GM12878 (cell line): ENCODE results near the gene WDTC1. TPM values are rescaled to one million over a fixed set of nuclear protein-coding genes. Genes with fewer than 3 reads are reported as not detected.

Source experiments
- ATAC-seq: fragments of 200-7000 bp; cut with Tn5 transposase; 3 replicates; pipeline ENCODE4 v1.9.1; 2020; ENCODE audit warnings: mild to moderate bottlenecking, moderate library complexity
- BruUV-seq: library from RNA; stranded (reverse); fragments of 400-500 nt; replicated peaks from 2 replicates; lab custom pipeline; 2021; lab: Mats Ljungman, UMichigan
- CTCF ChIA-PET: fragments of 300-600 bp; sonication (Branson Sonifier 250); formaldehyde crosslinking; extraction: SDS; loops from one replicate; lab custom pipeline; 2021; ENCODE audit warnings: inconsistent platforms; lab: Yijun Ruan, JAX
- POLR2A ChIA-PET: fragments of 350-600 bp; formaldehyde crosslinking; extraction: SDS; loops from one replicate; lab custom pipeline; 2021; ENCODE audit warnings: inconsistent platforms; lab: Charles Lee
- RAD21 ChIA-PET: fragments of 300-600 bp; sonication (Branson Sonifier 250); formaldehyde crosslinking; loops from one replicate; lab custom pipeline; 2023; ENCODE audit warnings: antibody characterized with exemption; ENCODE audit not compliant: unreplicated experiment; lab: Charles Lee
- SMC1A ChIA-PET: fragments of 300-600 bp; sonication (Branson Sonifier 250); formaldehyde crosslinking; loops from one replicate; lab custom pipeline; 2023; ENCODE audit not compliant: unreplicated experiment, uncharacterized antibody; lab: Charles Lee
- DNase-seq: peaks from one replicate; pipeline ENCODE4 v3.0.0-alpha.2; 2011; ENCODE audit warnings: low read depth, low spot score
- FAIRE-seq: peaks from 3 replicates; lab custom pipeline; 2011; peaks lifted over from hg19 to GRCh38; lab: Jason Lieb, UNC
- H2AFZ ChIP-seq: 2 replicates; pipeline ENCODE4 v1.6.0; 2011; ENCODE audit warnings: low read depth, low read length, control low read depth; ENCODE audit not compliant: control insufficient read depth
- H3K27ac ChIP-seq: 2 replicates; pipeline ENCODE4 v1.5.1; 2011; ENCODE audit warnings: control low read depth; ENCODE audit not compliant: control insufficient read depth, insufficient read depth
- H3K27me3 ChIP-seq, 2 experiments: replicated peaks in 1 of 2; 2 replicates each; pipeline versions ENCODE4 v1.6.0 to v1.6.1; 2011; ENCODE audit warnings: low read length in 1 of 2; ENCODE audit not compliant: control insufficient read depth in 2 of 2, insufficient read depth in 2 of 2
- H3K36me3 ChIP-seq, 2 experiments: 2 replicates each; pipeline ENCODE4 v1.5.1; 2011; ENCODE audit warnings: low read length in 1 of 2; ENCODE audit not compliant: control insufficient read depth in 2 of 2, insufficient read depth in 2 of 2
- H3K4me1 ChIP-seq: 2 replicates; pipeline ENCODE4 v1.6.1; 2011; ENCODE audit warnings: mild to moderate bottlenecking, low read length, moderate library complexity, mixed read lengths; ENCODE audit not compliant: control insufficient read depth, insufficient read depth
- H3K4me2 ChIP-seq: 2 replicates; pipeline ENCODE4 v1.6.0; 2011; ENCODE audit warnings: control low read depth; ENCODE audit not compliant: control insufficient read depth, insufficient read depth
- H3K4me3 ChIP-seq: fragments of 200-600 bp; sonication (generic); 2 replicates; pipeline ENCODE4 v1.5.1; 2016
- H3K79me2 ChIP-seq: 2 replicates; pipeline ENCODE4 v1.6.0; 2011; ENCODE audit warnings: low read length; ENCODE audit not compliant: control insufficient read depth, insufficient read depth
- H3K9ac ChIP-seq: 2 replicates; pipeline ENCODE4 v1.8.0; 2011; ENCODE audit warnings: low read length, control low read depth, mixed read lengths; ENCODE audit not compliant: control insufficient read depth, insufficient read depth
- H3K9me3 ChIP-seq: replicated peaks from 3 replicates; pipeline ENCODE4 v1.5.1; 2011; ENCODE audit warnings: mild to moderate bottlenecking, low read length; ENCODE audit not compliant: control insufficient read depth, insufficient read depth
- H4K20me1 ChIP-seq: 2 replicates; pipeline ENCODE4 v1.6.0; 2011; ENCODE audit not compliant: control insufficient read depth, insufficient read depth
- CBX3 ChIP-seq: fragments of 200-600 bp; sonication (generic); IDR thresholded peaks from 2 replicates; pipeline ENCODE4 v1.6.1; 2016; ENCODE audit warnings: low read depth, borderline replicate concordance
- CREB1 ChIP-seq: IDR thresholded peaks from 2 replicates; pipeline ENCODE4 v1.6.1; 2012; ENCODE audit warnings: low read depth, mild to moderate bottlenecking, inconsistent platforms
- ESRRA ChIP-seq: IDR thresholded peaks from 2 replicates; pipeline ENCODE4 v1.6.1; 2012; ENCODE audit warnings: mild to moderate bottlenecking, low read length, improper control_type of control experiment
- EZH2 ChIP-seq: IDR thresholded peaks from 2 replicates; pipeline ENCODE4 v1.6.1; 2012; ENCODE audit warnings: low read depth, mild to moderate bottlenecking, control low read depth, inconsistent platforms, low read length, borderline replicate concordance; ENCODE audit not compliant: control insufficient read depth
- MEF2B ChIP-seq: fragments of 450-650 bp; IDR thresholded peaks from 2 replicates; pipeline ENCODE4 v1.6.1; 2018; ENCODE audit warnings: mild to moderate bottlenecking, moderate library complexity; ENCODE audit not compliant: partially characterized antibody, poor library complexity, severe bottlenecking
- POU2F2 ChIP-seq: IDR thresholded peaks from 3 replicates; pipeline ENCODE4 v1.6.1; 2011; ENCODE audit warnings: low read depth, mild to moderate bottlenecking, low read length, borderline replicate concordance
- RBBP5 ChIP-seq: fragments of 200-600 bp; sonication (generic); conservative IDR thresholded peaks from 2 replicates; pipeline ENCODE4 v1.6.1; 2016
- RCOR1 ChIP-seq: conservative IDR thresholded peaks from 2 replicates; pipeline ENCODE4 v1.6.1; 2012; ENCODE audit warnings: low read depth, low read length, improper control_type of control experiment
- SUPT20H ChIP-seq: IDR thresholded peaks from 2 replicates; pipeline ENCODE4 v1.6.1; 2011; ENCODE audit warnings: low read depth, mild to moderate bottlenecking, low read length, moderate library complexity, borderline replicate concordance; ENCODE audit not compliant: control insufficient read depth
- YBX1 ChIP-seq: fragments of 450-650 bp; IDR thresholded peaks from 2 replicates; pipeline ENCODE4 v1.6.1; 2016; ENCODE audit warnings: antibody characterized with exemption
- ZSCAN29 ChIP-seq: fragments of 450-650 bp; IDR thresholded peaks from 2 replicates; pipeline ENCODE4 v1.6.1; 2017; ENCODE audit warnings: mild to moderate bottlenecking, moderate library complexity
- WGBS: methylation state at CpG from one replicate; pipeline ENCODE4 v1.1.6; 2016; ENCODE audit warnings: low lambda C conversion rate; ENCODE audit not compliant: insufficient replicate concordance, insufficient coverage; ENCODE audit errors: missing lambda C conversion rate; 5-methylcytosine and 5-hydroxymethylcytosine counted together
- in situ Hi-C: fragments of 300-500 bp; cut with MboI; formaldehyde crosslinking; loops from 9 replicates; pipeline ENCODE4 v1.14.3; 2018; ENCODE audit warnings: mixed read lengths
- intact Hi-C: fragments of 100-400 bp; cut with micrococcal nuclease; formaldehyde crosslinking; loops from one replicate; pipeline ENCODE4 v1.14.2; 2022; ENCODE audit not compliant: unreplicated experiment
- polyA plus RNA-seq, 11 experiments: library from polyadenylated mRNA; depleted of rRNA in 4 of 11; unstranded in 6 of 11; stranded (reverse) in 5 of 11; fragments of >200 nt; fragmentation: Nextera tagmentation in 4 of 11; fragmentation: Illumina TruSeq in 1 of 11; extraction: Ambion mirVana in 4 of 11; extraction: Trizol in 1 of 11; gene quantifications; 1 replicate in 1 of 11; 2 replicates in 10 of 11; pipeline versions ENCODE4 v1.2.1 to v1.2.3, GENCODE V29; 2011 to 2016; ENCODE audit warnings: inconsistent platforms in 2 of 11, missing spikeins in 2 of 11, low read depth in 1 of 11
- total RNA-seq, 4 experiments: library from RNA; depleted of rRNA in 3 of 4; stranded (reverse); fragments of >200 nt in 3 of 4; fragmentation: Illumina TruSeq in 1 of 4; extraction: Trizol in 1 of 4; gene quantifications; 2 replicates each; pipeline versions ENCODE4 v1.2.1 to v1.2.3, GENCODE V29; 2013 to 2021
- TF ChIP-seq, protein P1 (sequence below): IDR thresholded peaks from 2 replicates; pipeline ENCODE4 v1.6.1; 2011; ENCODE audit warnings: borderline replicate concordance, low read depth, mild to moderate bottlenecking, moderate library complexity, mixed read lengths, low read length; ENCODE audit not compliant: insufficient read depth; ENCODE audit errors: extremely low read length
- TF ChIP-seq, protein P2 (sequence below): IDR thresholded peaks from 2 replicates; pipeline ENCODE4 v1.6.1; 2011; ENCODE audit warnings: low read depth, mild to moderate bottlenecking, low read length, moderate library complexity, borderline replicate concordance; ENCODE audit errors: extremely low read depth
- TF ChIP-seq, protein P3 (sequence below): fragments of 150-350 bp; IDR thresholded peaks from 2 replicates; pipeline ENCODE4 v1.6.1; 2016; ENCODE audit warnings: low read depth, low read length
- TF ChIP-seq, protein P4 (sequence below): fragments of 450-650 bp; formaldehyde crosslinking; IDR thresholded peaks from 2 replicates; pipeline ENCODE4 v1.5.0; 2022; ENCODE audit warnings: mild to moderate bottlenecking, missing genetic modification characterization

Gene WDTC1
- total and polyA plus RNA-seq, 10 of the 15 experiments (the other 5 are each of a cell fraction or from before 2014, with no cell fraction given), result 0.21 to 28.7 (median 7.6) TPM

DNA sequence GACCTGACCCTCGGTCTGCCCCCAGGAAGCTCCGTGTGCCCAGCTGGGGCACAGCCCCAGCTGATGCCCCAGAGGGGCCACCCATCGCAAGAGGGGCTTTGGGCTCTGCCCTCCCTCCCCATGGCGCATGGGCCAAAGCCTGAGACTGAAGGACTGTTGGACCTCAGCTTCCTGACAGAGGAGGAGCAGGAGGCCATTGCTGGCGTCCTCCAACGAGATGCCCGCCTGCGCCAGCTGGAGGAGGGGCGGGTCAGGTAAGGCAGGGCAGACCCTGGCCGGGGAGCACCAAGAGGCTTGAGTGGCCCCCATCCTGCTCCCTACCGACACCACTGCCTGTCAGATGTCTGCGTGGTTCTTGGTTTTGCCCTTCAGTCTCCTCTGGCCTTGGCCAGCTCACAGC, 110.8 kb downstream of the WDTC1 start:
- Histone ChIP-seq H3K4me2 (no peak overlapping the region), H3K9me3 (no peaks in the 10 kb centered on the region), H3K9ac (no peak overlapping the region), H4K20me1 (no peaks in the 10 kb centered on the region), H3K79me2 (peaks cover 5% of the 10 kb centered on the region), H3K36me3 (no peaks in the 10 kb centered on the region), H3K27me3 (no peaks in the 10 kb centered on the region), H2AFZ (no peak overlapping the region), H3K27ac (no peak overlapping the region), H3K4me3 (no peak overlapping the region), H3K4me1 (peaks cover 33% of the 10 kb centered on the region)
- POLR2A ChIA-PET, result interaction anchor here (0.7 kb wide), 1 partner anchor 120 kb away, joined by 4 read pairs; no protein-coding TSS in a partner anchor
- in situ Hi-C loops (no loop called here), intact Hi-C loops (no loop called here)
- RAD21 ChIA-PET, result no interaction called here
- 92% methylated on average over 12 of the region's 12 CpGs for WGBS
- no peak for ATAC-seq
- FAIRE-seq, result no peak
- CTCF ChIA-PET, result interaction anchor here (0.7 to 3.1 kb wide), 6 partner anchors 12 to 51 kb away, joined by 3 to 12 read pairs (median 6); partner anchors contain the start of gene MAP3K6
- no TSS peak for BruUV-seq
- no peak for DNase-seq
- SMC1A ChIA-PET, result interaction anchor here (1.2 to 1.6 kb wide), 3 partner anchors 12 to 45 kb away, joined by 3 to 4 read pairs (median 4); partner anchors contain the start of gene MAP3K6
- TF ChIP-seq, protein P1, sequence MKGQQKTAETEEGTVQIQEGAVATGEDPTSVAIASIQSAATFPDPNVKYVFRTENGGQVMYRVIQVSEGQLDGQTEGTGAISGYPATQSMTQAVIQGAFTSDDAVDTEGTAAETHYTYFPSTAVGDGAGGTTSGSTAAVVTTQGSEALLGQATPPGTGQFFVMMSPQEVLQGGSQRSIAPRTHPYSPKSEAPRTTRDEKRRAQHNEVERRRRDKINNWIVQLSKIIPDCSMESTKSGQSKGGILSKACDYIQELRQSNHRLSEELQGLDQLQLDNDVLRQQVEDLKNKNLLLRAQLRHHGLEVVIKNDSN, result no peak
- TF ChIP-seq CBX3, result no peak
- no peak for TF ChIP-seq EZH2
- TF ChIP-seq ESRRA, result no peak
- no peak for TF ChIP-seq POU2F2
- TF ChIP-seq ZSCAN29, result no peak
- TF ChIP-seq, protein P2, sequence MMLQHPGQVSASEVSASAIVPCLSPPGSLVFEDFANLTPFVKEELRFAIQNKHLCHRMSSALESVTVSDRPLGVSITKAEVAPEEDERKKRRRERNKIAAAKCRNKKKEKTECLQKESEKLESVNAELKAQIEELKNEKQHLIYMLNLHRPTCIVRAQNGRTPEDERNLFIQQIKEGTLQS, result no peak
- no peak for TF ChIP-seq MEF2B
- TF ChIP-seq CREB1, result no peak
- TF ChIP-seq, protein P3, sequence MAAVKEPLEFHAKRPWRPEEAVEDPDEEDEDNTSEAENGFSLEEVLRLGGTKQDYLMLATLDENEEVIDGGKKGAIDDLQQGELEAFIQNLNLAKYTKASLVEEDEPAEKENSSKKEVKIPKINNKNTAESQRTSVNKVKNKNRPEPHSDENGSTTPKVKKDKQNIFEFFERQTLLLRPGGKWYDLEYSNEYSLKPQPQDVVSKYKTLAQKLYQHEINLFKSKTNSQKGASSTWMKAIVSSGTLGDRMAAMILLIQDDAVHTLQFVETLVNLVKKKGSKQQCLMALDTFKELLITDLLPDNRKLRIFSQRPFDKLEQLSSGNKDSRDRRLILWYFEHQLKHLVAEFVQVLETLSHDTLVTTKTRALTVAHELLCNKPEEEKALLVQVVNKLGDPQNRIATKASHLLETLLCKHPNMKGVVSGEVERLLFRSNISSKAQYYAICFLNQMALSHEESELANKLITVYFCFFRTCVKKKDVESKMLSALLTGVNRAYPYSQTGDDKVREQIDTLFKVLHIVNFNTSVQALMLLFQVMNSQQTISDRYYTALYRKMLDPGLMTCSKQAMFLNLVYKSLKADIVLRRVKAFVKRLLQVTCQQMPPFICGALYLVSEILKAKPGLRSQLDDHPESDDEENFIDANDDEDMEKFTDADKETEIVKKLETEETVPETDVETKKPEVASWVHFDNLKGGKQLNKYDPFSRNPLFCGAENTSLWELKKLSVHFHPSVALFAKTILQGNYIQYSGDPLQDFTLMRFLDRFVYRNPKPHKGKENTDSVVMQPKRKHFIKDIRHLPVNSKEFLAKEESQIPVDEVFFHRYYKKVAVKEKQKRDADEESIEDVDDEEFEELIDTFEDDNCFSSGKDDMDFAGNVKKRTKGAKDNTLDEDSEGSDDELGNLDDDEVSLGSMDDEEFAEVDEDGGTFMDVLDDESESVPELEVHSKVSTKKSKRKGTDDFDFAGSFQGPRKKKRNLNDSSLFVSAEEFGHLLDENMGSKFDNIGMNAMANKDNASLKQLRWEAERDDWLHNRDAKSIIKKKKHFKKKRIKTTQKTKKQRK, result no peak
- TF ChIP-seq RCOR1, result no peak
- no peak for TF ChIP-seq SUPT20H
- TF ChIP-seq, protein P4, sequence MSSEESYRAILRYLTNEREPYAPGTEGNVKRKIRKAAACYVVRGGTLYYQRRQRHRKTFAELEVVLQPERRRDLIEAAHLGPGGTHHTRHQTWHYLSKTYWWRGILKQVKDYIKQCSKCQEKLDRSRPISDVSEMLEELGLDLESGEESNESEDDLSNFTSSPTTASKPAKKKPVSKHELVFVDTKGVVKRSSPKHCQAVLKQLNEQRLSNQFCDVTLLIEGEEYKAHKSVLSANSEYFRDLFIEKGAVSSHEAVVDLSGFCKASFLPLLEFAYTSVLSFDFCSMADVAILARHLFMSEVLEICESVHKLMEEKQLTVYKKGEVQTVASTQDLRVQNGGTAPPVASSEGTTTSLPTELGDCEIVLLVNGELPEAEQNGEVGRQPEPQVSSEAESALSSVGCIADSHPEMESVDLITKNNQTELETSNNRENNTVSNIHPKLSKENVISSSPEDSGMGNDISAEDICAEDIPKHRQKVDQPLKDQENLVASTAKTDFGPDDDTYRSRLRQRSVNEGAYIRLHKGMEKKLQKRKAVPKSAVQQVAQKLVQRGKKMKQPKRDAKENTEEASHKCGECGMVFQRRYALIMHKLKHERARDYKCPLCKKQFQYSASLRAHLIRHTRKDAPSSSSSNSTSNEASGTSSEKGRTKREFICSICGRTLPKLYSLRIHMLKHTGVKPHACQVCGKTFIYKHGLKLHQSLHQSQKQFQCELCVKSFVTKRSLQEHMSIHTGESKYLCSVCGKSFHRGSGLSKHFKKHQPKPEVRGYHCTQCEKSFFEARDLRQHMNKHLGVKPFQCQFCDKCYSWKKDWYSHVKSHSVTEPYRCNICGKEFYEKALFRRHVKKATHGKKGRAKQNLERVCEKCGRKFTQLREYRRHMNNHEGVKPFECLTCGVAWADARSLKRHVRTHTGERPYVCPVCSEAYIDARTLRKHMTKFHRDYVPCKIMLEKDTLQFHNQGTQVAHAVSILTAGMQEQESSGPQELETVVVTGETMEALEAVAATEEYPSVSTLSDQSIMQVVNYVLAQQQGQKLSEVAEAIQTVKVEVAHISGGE, result no peak
- no peak for TF ChIP-seq RBBP5
- TF ChIP-seq YBX1, result no peak
